Hepatocyte (in vitro differentiated cells): Measurements from ENCODE around the gene RNF128. TPM values are rescaled to one million over a fixed set of nuclear protein-coding genes. Genes with fewer than 3 reads are reported as not detected.
A peak's percentile ranks its signal among the peaks of the same experiment; 100 is the strongest.

ENCODE experiments used
- DNase-seq: peaks from one replicate; pipeline ENCODE4 v3.0.0-alpha.2; 2016; ENCODE audit warnings: low spot score
- H2AFZ ChIP-seq: fragments of 200-600 bp; sonication (generic); 2 replicates; pipeline ENCODE4 v1.6.0; 2016; ENCODE audit warnings: antibody characterized with exemption, mild to moderate bottlenecking
- H3K27ac ChIP-seq: fragments of 200-600 bp; sonication (generic); 2 replicates; pipeline ENCODE4 v1.5.1; 2016; ENCODE audit warnings: mild to moderate bottlenecking
- H3K27me3 ChIP-seq: fragments of 200-600 bp; sonication (generic); 2 replicates; pipeline ENCODE4 v1.6.1; 2016
- H3K36me3 ChIP-seq: fragments of 200-600 bp; sonication (generic); replicated peaks from 2 replicates; pipeline ENCODE4 v1.5.1; 2016; ENCODE audit warnings: low read depth; ENCODE audit not compliant: insufficient read depth
- H3K4me1 ChIP-seq: fragments of 200-600 bp; sonication (generic); 2 replicates; pipeline ENCODE4 v1.5.1; 2016; ENCODE audit warnings: mild to moderate bottlenecking, moderate library complexity; ENCODE audit not compliant: insufficient read depth
- H3K4me2 ChIP-seq: fragments of 200-600 bp; sonication (generic); 2 replicates; pipeline ENCODE4 v1.6.0; 2016
- H3K4me3 ChIP-seq: fragments of 200-600 bp; sonication (generic); 2 replicates; pipeline ENCODE4 v1.5.1; 2016; ENCODE audit warnings: mild to moderate bottlenecking
- H3K79me2 ChIP-seq: fragments of 200-600 bp; sonication (generic); 2 replicates; pipeline ENCODE4 v1.6.0; 2017; ENCODE audit warnings: mild to moderate bottlenecking
- H3K9me2 ChIP-seq: fragments of 200-600 bp; sonication (generic); replicated peaks from 2 replicates; pipeline ENCODE4 v1.6.0; 2017; ENCODE audit warnings: mild to moderate bottlenecking; ENCODE audit not compliant: insufficient read depth
- H3K9me3 ChIP-seq: fragments of 200-600 bp; sonication (generic); 2 replicates; pipeline ENCODE4 v1.5.1; 2016; ENCODE audit warnings: low read depth, mild to moderate bottlenecking
- H4K20me1 ChIP-seq: fragments of 200-600 bp; sonication (generic); 2 replicates; pipeline ENCODE4 v1.6.0; 2016; ENCODE audit warnings: mild to moderate bottlenecking; ENCODE audit not compliant: insufficient read depth, poor library complexity, severe bottlenecking
- CTCF ChIP-seq: fragments of 200-600 bp; sonication (generic); IDR thresholded peaks from 2 replicates; pipeline ENCODE4 v1.5.1; 2016; ENCODE audit warnings: antibody characterized with exemption, mild to moderate bottlenecking; ENCODE audit not compliant: poor library complexity
- EZH2 ChIP-seq: fragments of 200-600 bp; sonication (generic); IDR thresholded peaks from 2 replicates; pipeline ENCODE4 v1.6.1; 2016; ENCODE audit warnings: antibody characterized with exemption, mild to moderate bottlenecking, borderline replicate concordance
- EZH2phosphoT487 ChIP-seq: fragments of 200-600 bp; sonication (generic); IDR thresholded peaks from one replicate; pipeline ENCODE4 v1.6.1; 2018; ENCODE audit warnings: antibody characterized with exemption, mild to moderate bottlenecking, low read depth, moderate library complexity; ENCODE audit not compliant: unreplicated experiment, severe bottlenecking
- WGBS: methylation state at CpG from one replicate; pipeline ENCODE4 v1.1.6; 2016; ENCODE audit warnings: low lambda C conversion rate; ENCODE audit errors: missing lambda C conversion rate; 5-methylcytosine and 5-hydroxymethylcytosine counted together
- polyA plus RNA-seq: library from polyadenylated mRNA; unstranded; fragments of >200 nt; fragmentation: Nextera tagmentation; extraction: Ambion mirVana; gene quantifications from 2 replicates; pipeline ENCODE4 v1.2.1, GENCODE V29; 2016
- total RNA-seq: library from RNA; depleted of rRNA; stranded (reverse); fragments of >200 nt; gene quantifications from 2 replicates; pipeline ENCODE4 v1.2.3, GENCODE V29; 2014

The RNF128 gene
- total and polyA plus RNA-seq, 2 experiments from 2014 or later: 58.0 to 101 TPM

GRCh38 chrX:106725931-106726330 is 570 bp upstream of the RNF128 start:
- H3K9me2 ChIP-seq: no peaks in the 10 kb centered on the region
- H3K27ac ChIP-seq: peak overlapping the region; percentile 52
- DNase-seq: no peak
- no peaks in the 10 kb centered on the region for H3K36me3 ChIP-seq
- no peak for TF ChIP-seq EZH2phosphoT487
- TF ChIP-seq EZH2: no peak
- no peak for TF ChIP-seq CTCF
- H3K4me3 ChIP-seq: peak overlapping the region; percentile 22
- H3K9me3 ChIP-seq: no peaks in the 10 kb centered on the region
- H3K79me2 ChIP-seq: peaks cover 8% of the 10 kb centered on the region
- no peaks in the 10 kb centered on the region for H4K20me1 ChIP-seq
- peak overlapping the region; percentile 71 for H2AFZ ChIP-seq
- 40% methylated on average over 8 of the region's 8 CpGs for WGBS
- no peaks in the 10 kb centered on the region for H3K4me1 ChIP-seq
- H3K27me3 ChIP-seq: no peaks in the 10 kb centered on the region
- H3K4me2 ChIP-seq: peak overlapping the region; percentile 83

- peaks cover 14% of the 10 kb centered on the region for H3K79me2 ChIP-seq
- no peaks in the 10 kb centered on the region for H4K20me1 ChIP-seq
- H3K4me3 ChIP-seq: no peak overlapping the region
- H3K4me2 ChIP-seq: peak overlapping the region; percentile 83
- H3K9me2 ChIP-seq: no peaks in the 10 kb centered on the region
- peak overlapping the region; percentile 53 for H3K27ac ChIP-seq
- no peak for DNase-seq
- 49% methylated on average over 2 of the region's 2 CpGs for WGBS
- no peak overlapping the region for H2AFZ ChIP-seq
- H3K27me3 ChIP-seq: no peaks in the 10 kb centered on the region
- no peaks in the 10 kb centered on the region for H3K4me1 ChIP-seq
- TF ChIP-seq EZH2phosphoT487 (no peak), CTCF (no peak), EZH2 (no peak)
- H3K36me3 ChIP-seq: no peaks in the 10 kb centered on the region
- no peaks in the 10 kb centered on the region for H3K9me3 ChIP-seq
Observed at GRCh38 chrX:106728337-106728736, 1.8 kb downstream of the RNF128 start.

GRCh38 chrX:106730401-106730800 is 3.9 kb downstream of the RNF128 start:
- DNase-seq: peak; percentile 16
- no peaks in the 10 kb centered on the region for H3K9me3 ChIP-seq
- H3K27me3 ChIP-seq: no peaks in the 10 kb centered on the region
- no peaks in the 10 kb centered on the region for H3K36me3 ChIP-seq
- no peaks in the 10 kb centered on the region for H3K9me2 ChIP-seq
- no peak overlapping the region for H2AFZ ChIP-seq
- no peaks in the 10 kb centered on the region for H4K20me1 ChIP-seq
- peaks cover 26% of the 10 kb centered on the region for H3K79me2 ChIP-seq
- TF ChIP-seq EZH2: no peak
- no peak for TF ChIP-seq CTCF
- no peak for TF ChIP-seq EZH2phosphoT487
- H3K4me2 ChIP-seq: peak overlapping the region; percentile 83
- H3K4me3 ChIP-seq: no peak overlapping the region
- no peak overlapping the region for H3K27ac ChIP-seq
- H3K4me1 ChIP-seq: no peaks in the 10 kb centered on the region
- 44% methylated on average over 4 of the region's 4 CpGs for WGBS

GRCh38 chrX:106731590-106731989 is 5.1 kb downstream of the RNF128 start:
- no peak overlapping the region for H3K4me3 ChIP-seq
- no peaks in the 10 kb centered on the region for H4K20me1 ChIP-seq
- H3K27ac ChIP-seq: no peak overlapping the region
- TF ChIP-seq EZH2 (no peak), CTCF (no peak), EZH2phosphoT487 (no peak)
- no peak overlapping the region for H2AFZ ChIP-seq
- no peaks in the 10 kb centered on the region for H3K27me3 ChIP-seq
- no peaks in the 10 kb centered on the region for H3K9me2 ChIP-seq
- peaks cover 37% of the 10 kb centered on the region for H3K79me2 ChIP-seq
- no peaks in the 10 kb centered on the region for H3K4me1 ChIP-seq
- H3K9me3 ChIP-seq: no peaks in the 10 kb centered on the region
- peak overlapping the region; percentile 83 for H3K4me2 ChIP-seq
- DNase-seq: no peak
- no peaks in the 10 kb centered on the region for H3K36me3 ChIP-seq
